MM.1S (cell line): ENCODE data around the gene ITFG1.

Experiments
- DNase-seq: peaks from one replicate; pipeline ENCODE4 v3.0.0-alpha.2; 2015
- H2AFZ ChIP-seq: fragments of 300-600 bp; sonication (generic); 2 replicates; pipeline ENCODE4 v1.6.0; 2016; ENCODE audit warnings: antibody characterized with exemption, low read length
- H3F3A ChIP-seq: fragments of 300-600 bp; sonication (generic); 2 replicates; pipeline ENCODE4 v1.6.1; 2016; ENCODE audit warnings: mild to moderate bottlenecking, antibody characterized with exemption, low read length, moderate library complexity, mixed read lengths; ENCODE audit not compliant: insufficient read depth
- H3K27ac ChIP-seq: fragments of 300-600 bp; sonication (generic); 2 replicates; pipeline ENCODE4 v1.5.1; 2016; ENCODE audit warnings: mild to moderate bottlenecking, low read length
- H3K27me3 ChIP-seq: fragments of 300-600 bp; sonication (generic); replicated peaks from 2 replicates; pipeline ENCODE4 v1.6.0; 2016; ENCODE audit warnings: low read length; ENCODE audit not compliant: insufficient read depth
- H3K36me3 ChIP-seq: fragments of 300-600 bp; sonication (generic); replicated peaks from 2 replicates; pipeline ENCODE4 v1.6.1; 2016; ENCODE audit warnings: mild to moderate bottlenecking, low read length, mixed read lengths; ENCODE audit not compliant: insufficient read depth
- H3K4me1 ChIP-seq: fragments of 300-600 bp; sonication (generic); 2 replicates; pipeline ENCODE4 v1.6.1; 2016; ENCODE audit warnings: low read length, mixed read lengths
- H3K4me2 ChIP-seq: fragments of 300-600 bp; sonication (generic); 2 replicates; pipeline ENCODE4 v1.6.0; 2016; ENCODE audit warnings: low read depth, low read length
- H3K4me3 ChIP-seq: fragments of 300-600 bp; sonication (generic); 2 replicates; pipeline ENCODE4 v1.5.1; 2016; ENCODE audit warnings: low read length, mixed read lengths
- H3K79me2 ChIP-seq: fragments of 300-600 bp; sonication (generic); 2 replicates; pipeline ENCODE4 v1.6.1; 2016; ENCODE audit warnings: mixed run types, low read length, mixed read lengths
- H3K9ac ChIP-seq: fragments of 300-600 bp; sonication (generic); 2 replicates; pipeline ENCODE4 v1.6.1; 2016; ENCODE audit warnings: low read length, mixed read lengths
- H3K9me2 ChIP-seq: fragments of 300-600 bp; sonication (generic); replicated peaks from 2 replicates; pipeline ENCODE4 v1.6.1; 2016; ENCODE audit warnings: mild to moderate bottlenecking, low read length, mixed read lengths; ENCODE audit not compliant: insufficient read depth
- H3K9me3 ChIP-seq: fragments of 300-600 bp; sonication (generic); replicated peaks from 2 replicates; pipeline ENCODE4 v1.6.1; 2016; ENCODE audit warnings: mild to moderate bottlenecking, low read length, mixed read lengths; ENCODE audit not compliant: insufficient read depth
- H4K20me1 ChIP-seq: fragments of 300-600 bp; sonication (generic); 2 replicates; pipeline ENCODE4 v1.6.1; 2016; ENCODE audit warnings: mild to moderate bottlenecking, low read length, moderate library complexity, mixed read lengths; ENCODE audit not compliant: insufficient read depth
- EZH2 ChIP-seq: fragments of 300-600 bp; sonication (generic); optimal IDR thresholded peaks from 2 replicates; pipeline ENCODE3; 2017; ENCODE audit warnings: low read depth, mild to moderate bottlenecking, antibody characterized with exemption, low read length, mixed read lengths
- EZH2phosphoT487 ChIP-seq: fragments of 300-600 bp; sonication (generic); IDR thresholded peaks from 2 replicates; pipeline ENCODE4 v1.6.1; 2018; ENCODE audit warnings: antibody characterized with exemption, low read length
- TF ChIP-seq, protein P1 (sequence below): fragments of 300-600 bp; sonication (generic); IDR thresholded peaks from 2 replicates; pipeline ENCODE4 v1.5.1; 2016; ENCODE audit warnings: antibody characterized with exemption, low read length, mixed read lengths

ITFG1 gene

GRCh38 chr16:47486856-47487255, 26.0 kb upstream of the ITFG1 start:
- H3K4me3 ChIP-seq = no peak overlapping the region
- DNase-seq = no peak
- H3K36me3 ChIP-seq = no peaks in the 10 kb centered on the region
- H3K27ac ChIP-seq = no peak overlapping the region
- H3K9me2 ChIP-seq = no peaks in the 10 kb centered on the region
- H3K4me1 ChIP-seq = peaks cover 9% of the 10 kb centered on the region; the same call in 1 of the 2 replicates
- peaks cover 22% of the 10 kb centered on the region; the same call in 1 of the 2 replicates for H3K79me2 ChIP-seq
- TF ChIP-seq EZH2 (no peak), EZH2phosphoT487 (no peak)
- TF ChIP-seq, protein P1, sequence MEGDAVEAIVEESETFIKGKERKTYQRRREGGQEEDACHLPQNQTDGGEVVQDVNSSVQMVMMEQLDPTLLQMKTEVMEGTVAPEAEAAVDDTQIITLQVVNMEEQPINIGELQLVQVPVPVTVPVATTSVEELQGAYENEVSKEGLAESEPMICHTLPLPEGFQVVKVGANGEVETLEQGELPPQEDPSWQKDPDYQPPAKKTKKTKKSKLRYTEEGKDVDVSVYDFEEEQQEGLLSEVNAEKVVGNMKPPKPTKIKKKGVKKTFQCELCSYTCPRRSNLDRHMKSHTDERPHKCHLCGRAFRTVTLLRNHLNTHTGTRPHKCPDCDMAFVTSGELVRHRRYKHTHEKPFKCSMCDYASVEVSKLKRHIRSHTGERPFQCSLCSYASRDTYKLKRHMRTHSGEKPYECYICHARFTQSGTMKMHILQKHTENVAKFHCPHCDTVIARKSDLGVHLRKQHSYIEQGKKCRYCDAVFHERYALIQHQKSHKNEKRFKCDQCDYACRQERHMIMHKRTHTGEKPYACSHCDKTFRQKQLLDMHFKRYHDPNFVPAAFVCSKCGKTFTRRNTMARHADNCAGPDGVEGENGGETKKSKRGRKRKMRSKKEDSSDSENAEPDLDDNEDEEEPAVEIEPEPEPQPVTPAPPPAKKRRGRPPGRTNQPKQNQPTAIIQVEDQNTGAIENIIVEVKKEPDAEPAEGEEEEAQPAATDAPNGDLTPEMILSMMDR = no peak
- H3K9me3 ChIP-seq = no peaks in the 10 kb centered on the region
- no peaks in the 10 kb centered on the region for H3F3A ChIP-seq
- no peak overlapping the region for H3K4me2 ChIP-seq
- H3K27me3 ChIP-seq = no peaks in the 10 kb centered on the region
- H2AFZ ChIP-seq = no peak overlapping the region
- H4K20me1 ChIP-seq = no peaks in the 10 kb centered on the region
- H3K9ac ChIP-seq = no peak overlapping the region

DNA sequence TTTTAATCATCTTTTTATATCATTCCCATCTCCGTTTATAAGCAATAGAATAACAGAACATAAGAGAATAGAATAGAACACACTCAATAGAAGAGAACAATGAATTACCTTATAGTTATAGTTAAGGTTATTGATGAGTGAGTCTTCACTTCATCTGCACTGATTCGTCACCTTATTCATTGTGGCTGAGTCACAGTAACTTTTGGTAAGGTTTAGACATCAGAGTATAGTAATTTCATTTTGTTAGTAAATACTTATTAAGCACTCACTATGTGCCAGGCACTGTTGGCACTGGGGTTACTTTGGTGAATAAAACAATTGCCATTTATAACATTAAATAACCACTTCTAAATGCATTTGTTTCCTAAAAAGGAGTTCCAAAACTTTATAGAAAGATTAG, 22.8 kb upstream of the ITFG1 start:
- Histone ChIP-seq H3K27ac (no peak overlapping the region), H2AFZ (no peak overlapping the region), H3K9me3 (no peaks in the 10 kb centered on the region), H3K9ac (no peak overlapping the region), H3K4me1 (peaks cover 9% of the 10 kb centered on the region; the same call in 1 of the 2 replicates), H4K20me1 (no peaks in the 10 kb centered on the region), H3K4me3 (no peak overlapping the region), H3K27me3 (no peaks in the 10 kb centered on the region), H3K9me2 (no peaks in the 10 kb centered on the region), H3K4me2 (no peak overlapping the region), H3K36me3 (no peaks in the 10 kb centered on the region), H3F3A (no peaks in the 10 kb centered on the region), H3K79me2 (peaks cover 18% of the 10 kb centered on the region)
- DNase-seq = no peak
- no peak for TF ChIP-seq EZH2phosphoT487

DNA sequence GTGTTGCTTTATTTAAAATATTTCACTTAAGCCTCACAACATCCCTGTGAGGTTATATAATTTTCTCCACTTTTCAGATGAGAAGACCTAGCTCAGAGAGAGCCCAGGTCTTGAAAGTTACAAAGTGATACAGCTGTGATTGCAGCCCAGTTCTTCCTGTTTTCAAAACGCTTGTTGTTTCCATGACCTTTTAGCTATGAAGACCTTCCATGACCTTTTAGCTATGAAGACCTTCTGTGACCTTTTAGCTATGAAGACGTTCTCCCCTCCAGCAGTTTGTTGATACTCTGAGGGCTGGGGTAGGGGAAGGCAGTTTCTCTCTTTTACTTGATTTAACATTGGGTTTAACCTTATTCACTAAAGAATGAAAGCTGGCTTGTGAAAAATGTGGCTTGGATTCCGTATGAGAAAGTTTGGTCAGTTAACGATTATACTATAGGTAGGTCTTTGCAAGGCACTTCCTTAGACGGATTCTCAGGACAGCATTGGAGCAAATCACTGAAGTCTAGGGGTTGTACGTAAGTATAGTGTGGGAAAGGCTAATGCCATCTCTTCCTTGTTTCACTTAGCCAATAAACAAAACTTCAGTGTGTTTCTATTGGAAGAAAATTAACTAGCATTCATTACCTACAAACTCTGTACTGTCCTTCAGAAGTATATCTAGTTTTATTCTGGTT, 21.0 kb upstream of the ITFG1 start:
- Histone ChIP-seq H4K20me1 (no peaks in the 10 kb centered on the region), H3K4me2 (no peak overlapping the region), H3K9me3 (no peaks in the 10 kb centered on the region), H3K36me3 (no peaks in the 10 kb centered on the region; the same call in 1 of the 2 replicates), H3K27ac (no peak overlapping the region), H2AFZ (no peak overlapping the region), H3K27me3 (no peaks in the 10 kb centered on the region), H3K9me2 (no peaks in the 10 kb centered on the region), H3K79me2 (peaks cover 10% of the 10 kb centered on the region), H3K4me3 (no peak overlapping the region), H3K9ac (no peak overlapping the region), H3F3A (no peaks in the 10 kb centered on the region), H3K4me1 (peaks cover 6% of the 10 kb centered on the region; the same call in 1 of the 2 replicates)
- TF ChIP-seq EZH2 (no peak), EZH2phosphoT487 (no peak)
- TF ChIP-seq, protein P1 = no peak
- no peak for DNase-seq

DNA sequence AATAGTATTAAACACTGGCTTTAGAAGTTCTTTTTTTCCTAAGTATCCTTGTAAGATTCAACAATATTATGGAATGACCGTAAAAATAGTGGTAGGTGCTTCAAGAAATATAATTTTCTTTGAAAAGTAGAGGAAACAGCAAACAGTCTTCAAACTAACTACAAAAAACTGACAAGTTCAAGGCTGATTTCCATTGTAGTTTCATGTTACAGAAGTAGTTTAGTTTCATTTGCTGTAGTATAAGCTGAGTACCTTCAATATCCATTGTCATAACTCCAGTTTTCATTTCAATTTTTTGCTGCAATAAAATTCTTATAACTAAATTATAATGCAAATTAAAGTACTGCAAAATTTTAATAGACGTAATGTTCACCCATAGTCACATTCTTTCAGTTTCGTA, 19.5 kb upstream of the ITFG1 start:
- no peak overlapping the region for H2AFZ ChIP-seq
- H3K27ac ChIP-seq = no peak overlapping the region
- no peaks in the 10 kb centered on the region for H3K27me3 ChIP-seq
- TF ChIP-seq, protein P1 = no peak
- no peak for TF ChIP-seq EZH2
- H3K36me3 ChIP-seq = no peaks in the 10 kb centered on the region; the same call in 1 of the 2 replicates
- no peak overlapping the region for H3K4me3 ChIP-seq
- DNase-seq = no peak
- no peaks in the 10 kb centered on the region for H3K9me3 ChIP-seq
- H3F3A ChIP-seq = no peaks in the 10 kb centered on the region
- H3K9ac ChIP-seq = no peak overlapping the region
- H3K4me2 ChIP-seq = no peak overlapping the region
- 0 out of 2 replicates have a peak, but pooled peaks cover 5% of the 10 kb centered on the region for H3K4me1 ChIP-seq
- H4K20me1 ChIP-seq = no peaks in the 10 kb centered on the region
- H3K9me2 ChIP-seq = no peaks in the 10 kb centered on the region
- peaks cover 7% of the 10 kb centered on the region; the same call in 1 of the 2 replicates for H3K79me2 ChIP-seq
